GM19467 (cell line): ENCODE results near the gene SOCS1.

Experiments
- ATAC-seq: cut with Tn5 transposase; IDR thresholded peaks from one replicate; pipeline ENCODE4 v1.9.1; 2021; ENCODE audit warnings: mild to moderate bottlenecking, moderate library complexity; ENCODE audit not compliant: unreplicated experiment

Gene SOCS1

DNA sequence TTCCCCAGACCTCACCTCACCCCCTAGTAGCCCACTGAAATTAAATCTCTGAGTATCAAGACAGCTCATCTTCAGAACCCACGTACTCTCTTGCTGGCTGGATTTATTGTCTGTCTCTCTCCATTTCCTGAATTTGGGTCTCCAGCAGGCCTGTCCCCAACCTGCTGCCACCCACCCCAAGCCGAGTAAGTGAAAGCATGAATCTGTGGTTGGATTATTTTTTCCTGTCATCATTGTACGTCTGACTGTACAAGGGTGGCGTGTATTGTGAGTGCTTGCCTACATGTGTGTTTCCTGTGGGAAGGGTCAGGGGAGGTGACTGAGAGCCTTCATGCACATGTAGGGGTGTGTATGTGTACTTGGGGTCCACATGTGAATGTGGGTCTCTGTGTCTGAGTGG, 7.7 kb upstream of the SOCS1 start:
- no peak for ATAC-seq

DNA sequence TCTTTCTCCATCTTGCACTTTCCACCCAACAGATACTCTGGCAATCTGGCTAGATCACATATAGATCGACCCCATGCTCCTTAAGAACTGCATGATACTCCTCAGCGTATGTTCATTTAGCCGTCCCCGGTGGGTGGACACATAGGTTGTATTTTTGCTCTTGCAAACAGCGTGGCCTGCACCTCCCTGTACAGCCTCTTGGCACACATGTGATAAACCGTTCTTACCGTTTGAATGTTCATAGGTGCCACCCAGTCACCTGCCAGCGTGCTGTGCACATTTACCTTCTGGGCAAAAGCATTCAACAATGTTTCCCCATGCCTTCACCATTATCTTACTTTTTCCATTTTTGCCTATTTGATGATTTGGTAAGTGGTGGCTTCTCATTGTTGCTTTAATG, 6.9 kb upstream of the SOCS1 start:
- ATAC-seq, result no peak

DNA sequence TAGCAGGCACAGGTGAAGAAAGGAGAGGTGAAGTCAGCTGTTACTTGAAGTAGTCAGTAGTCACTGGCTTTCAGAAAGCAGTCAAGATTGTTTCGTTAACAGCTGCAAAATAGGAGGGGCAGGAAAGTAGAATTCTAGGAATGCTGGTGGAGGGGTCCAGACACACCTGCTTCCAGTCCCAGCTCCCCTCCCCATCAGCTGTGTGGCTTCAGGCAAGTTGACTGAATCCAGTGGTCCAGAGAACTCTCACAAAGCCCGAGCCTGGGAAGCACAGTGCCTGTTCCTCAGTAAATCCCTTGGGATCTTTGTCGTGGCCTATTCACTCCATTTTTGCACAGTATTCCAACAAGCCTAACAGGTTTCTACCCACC, 4.6 kb upstream of the SOCS1 start:
- no peak for ATAC-seq

DNA sequence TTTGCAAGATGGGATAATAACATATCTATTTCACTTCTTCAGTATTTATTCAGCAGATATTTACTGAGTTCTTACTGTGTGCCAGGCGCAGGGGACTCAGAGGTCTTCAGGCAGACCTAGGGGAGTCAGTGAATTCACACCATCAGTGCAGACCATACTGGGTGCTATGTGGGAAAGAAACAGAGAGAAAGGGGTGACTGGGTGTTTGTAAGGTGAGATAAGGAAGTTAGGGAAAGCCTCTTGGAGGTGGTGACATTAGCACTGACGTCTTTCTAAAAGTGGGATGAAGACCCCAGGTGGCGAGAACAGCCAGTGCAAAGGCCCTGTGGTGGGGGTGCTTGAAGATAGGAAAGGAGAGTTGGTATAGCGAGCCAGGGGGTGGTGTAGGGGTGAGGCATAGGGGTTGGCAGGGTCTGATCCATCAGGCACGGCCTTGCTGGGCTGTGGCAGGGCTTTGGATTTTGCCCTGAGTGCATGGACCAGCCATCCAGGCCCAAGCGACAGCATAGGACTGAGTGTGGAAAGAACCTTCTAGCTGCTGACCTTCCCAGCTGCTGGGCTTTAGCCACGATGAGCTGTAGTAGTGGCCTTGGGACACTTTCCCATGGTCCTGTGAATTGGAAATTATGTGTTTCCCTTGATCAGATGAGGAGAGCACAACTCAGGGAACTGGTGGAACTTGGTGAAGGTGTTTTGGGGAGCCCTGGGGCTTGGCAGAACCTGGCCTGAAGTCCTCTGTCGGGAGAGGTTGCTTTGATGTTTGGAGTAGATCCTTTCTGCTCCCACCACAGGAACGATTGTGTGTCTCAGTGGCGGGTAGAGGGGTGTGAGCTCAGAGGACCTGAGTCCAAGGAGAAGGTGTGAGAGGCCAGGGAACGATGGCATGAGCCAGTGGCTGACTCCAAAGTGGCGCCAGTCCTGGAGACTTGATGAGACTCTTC, 3.9 kb upstream of the SOCS1 start:
- ATAC-seq, result no peak

DNA sequence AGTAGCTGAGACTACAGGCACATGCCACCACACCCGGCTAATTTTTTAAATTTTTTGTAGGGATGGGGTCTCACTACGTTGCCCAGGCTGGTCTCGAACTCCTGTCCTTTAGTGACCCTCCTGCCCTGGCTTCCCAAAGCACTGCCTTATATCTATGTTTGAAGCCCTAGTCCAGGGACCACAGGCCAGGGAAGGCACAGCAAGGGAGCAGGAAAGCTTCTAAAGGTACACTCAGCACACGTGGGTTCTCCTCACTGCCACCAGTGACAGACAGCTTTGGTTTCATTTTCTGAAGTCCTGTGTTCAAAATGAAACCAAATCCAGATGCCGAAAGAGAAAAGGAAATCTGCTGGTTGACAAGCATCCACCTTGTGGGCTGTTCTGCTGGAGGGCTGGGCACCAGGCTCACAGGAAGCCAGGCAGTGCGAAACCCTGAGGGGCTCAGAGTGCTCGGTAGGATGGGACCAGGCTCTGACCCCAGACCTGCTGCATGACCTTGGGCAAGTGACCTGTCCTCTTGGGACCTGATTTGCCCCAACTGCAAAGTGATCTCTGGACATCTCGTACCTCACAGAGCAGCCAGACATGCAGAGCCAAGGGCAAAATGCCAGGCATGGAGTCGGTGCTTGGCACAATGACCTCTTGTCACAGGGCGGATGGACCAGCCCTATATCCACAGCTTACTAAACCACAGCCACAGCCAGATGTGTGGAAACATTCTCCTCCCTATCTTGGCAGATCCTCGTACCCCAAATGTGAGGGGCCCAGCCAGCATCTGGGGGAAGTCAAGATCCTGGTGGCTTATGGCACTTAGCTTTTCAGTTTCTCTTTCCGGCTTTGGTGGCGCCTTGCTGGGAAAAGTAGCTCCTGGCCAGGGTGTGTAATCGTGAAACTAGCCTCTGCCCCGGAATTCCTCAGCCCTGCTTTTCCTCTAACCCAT, 2.8 kb upstream of the SOCS1 start:
- ATAC-seq, result no peak

DNA sequence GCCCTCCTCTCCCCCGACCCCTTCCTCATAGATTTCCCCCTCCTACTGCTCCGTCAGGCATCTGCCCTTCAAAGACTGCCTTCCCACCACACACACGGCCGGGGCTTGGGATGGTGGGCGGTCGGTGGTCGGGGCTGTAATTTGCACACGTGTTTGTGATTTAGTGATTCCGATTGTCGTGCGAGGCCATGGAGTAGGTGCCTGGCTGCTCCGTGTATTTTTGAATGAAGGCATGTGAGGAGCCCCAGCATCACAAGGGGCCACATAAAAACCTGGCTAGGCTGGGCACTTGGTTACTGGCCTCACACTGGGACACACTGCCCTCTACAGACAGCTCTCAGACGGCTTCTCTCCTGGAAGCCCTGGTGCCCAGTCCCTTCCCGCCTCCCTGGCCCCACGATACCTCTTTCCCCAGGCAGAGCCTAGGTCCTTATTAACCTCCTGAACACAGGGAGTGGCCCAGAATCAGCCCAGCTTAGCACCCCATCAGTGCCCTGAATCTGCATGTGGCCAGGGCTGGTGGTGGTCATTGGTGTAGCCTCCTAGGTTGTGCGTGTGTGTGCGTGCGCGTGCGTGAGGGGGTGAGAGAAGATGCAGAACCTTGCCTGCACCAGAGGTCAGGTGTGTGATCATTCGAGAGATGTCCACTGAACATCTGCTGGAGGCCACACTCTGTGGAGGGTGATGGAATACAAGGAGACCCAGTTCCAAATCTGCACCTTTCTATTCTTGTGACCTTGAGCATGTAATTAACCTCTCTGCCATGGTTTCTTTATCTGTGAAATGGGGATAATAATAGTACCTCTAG, 1.3 kb upstream of the SOCS1 start:
- no peak for ATAC-seq

DNA sequence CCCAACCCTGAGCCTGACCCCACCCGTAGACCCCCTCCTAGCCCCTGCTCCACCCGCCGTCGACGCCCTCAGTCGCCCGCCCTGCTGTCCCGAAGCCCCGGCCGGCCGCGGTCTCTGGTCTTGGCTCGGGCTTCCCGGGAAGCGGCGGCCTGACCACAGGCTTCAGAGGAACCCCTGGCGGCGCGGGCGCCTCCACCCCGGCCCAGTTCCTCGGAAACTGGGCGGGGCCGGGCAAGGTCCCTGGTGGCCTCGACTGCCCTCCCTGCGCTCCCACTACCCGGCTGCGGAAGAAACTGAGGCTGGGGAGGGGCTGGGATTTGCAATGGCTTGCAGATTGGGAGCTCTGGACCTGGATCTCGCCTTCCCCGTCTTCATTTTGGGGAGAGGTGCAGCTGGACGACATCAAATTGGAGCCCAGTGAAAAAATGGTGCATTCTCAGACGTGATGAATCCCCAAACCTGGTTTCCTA, 692 bp upstream of the SOCS1 start:
- no peak for ATAC-seq

DNA sequence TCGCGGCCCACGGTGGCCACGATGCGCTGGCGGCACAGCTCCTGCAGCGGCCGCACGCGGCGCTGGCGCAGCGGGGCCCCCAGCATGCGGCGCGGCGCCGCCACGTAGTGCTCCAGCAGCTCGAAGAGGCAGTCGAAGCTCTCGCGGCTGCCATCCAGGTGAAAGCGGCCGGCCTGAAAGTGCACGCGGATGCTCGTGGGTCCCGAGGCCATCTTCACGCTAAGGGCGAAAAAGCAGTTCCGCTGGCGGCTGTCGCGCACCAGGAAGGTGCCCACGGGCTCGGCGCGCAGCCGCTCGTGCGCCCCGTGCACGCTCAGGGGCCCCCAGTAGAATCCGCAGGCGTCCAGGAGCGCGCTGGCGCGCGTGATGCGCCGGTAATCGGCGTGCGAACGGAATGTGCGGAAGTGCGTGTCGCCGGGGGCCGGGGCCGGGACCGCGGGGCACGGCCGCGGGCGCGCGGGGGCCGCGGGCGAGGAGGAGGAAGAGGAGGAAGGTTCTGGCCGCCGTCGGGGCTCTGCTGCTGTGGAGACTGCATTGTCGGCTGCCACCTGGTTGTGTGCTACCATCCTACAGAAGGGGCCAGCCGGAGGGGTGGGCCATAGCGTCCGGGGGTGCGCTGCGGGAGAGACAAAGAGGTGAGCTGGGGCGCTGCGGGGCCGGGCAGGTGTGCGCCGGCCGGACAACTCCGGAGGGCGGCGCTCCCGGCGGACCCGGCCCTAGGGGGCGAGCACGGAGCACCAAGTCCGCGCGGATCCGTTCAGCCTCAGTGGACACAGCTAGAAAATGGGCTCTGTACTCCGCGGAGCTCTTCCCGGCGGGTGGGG, 879 bp downstream of the SOCS1 start:
- ATAC-seq, result no peak

DNA sequence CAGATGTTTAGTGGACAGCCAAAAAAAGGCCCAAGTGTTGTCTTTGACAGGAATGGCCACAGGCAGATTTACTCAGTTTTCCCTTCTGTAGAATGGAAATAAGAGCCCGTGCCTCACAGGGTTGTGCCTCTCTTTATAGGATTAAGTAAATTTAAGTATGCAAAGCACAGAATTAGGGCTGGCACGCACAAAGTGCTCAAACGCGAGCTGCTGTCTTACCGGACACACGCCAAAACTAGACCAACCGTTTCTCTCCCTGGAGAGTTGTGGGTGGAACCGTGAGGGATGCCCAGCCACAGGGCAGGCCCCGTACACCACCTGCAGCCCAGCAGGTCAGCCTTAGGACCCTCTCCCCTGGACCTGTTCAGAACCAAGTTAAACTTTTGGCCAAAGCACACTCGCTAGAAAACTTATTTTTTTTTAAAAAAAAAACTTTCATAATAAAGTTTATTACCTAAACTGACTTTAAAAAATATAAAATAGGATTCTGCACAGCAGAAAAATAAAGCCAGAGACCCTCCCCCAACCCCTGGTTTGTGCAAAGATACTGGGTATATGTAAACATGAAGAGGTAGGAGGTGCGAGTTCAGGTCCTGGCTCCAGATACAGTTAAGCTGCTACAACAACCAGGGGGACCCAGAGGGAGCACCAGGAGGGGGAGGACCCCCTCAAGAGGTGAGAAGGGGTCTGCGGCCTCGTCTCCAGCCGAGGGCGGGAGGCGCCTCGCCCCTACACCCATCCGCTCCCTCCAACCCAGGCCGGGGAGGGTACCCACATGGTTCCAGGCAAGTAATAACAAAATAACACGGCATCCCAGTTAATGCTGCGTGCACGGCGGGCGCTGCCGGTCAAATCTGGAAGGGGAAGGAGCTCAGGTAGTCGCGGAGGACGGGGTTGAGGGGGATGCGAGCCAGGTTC, 1.8 kb downstream of the SOCS1 start:
- ATAC-seq, result no peak

DNA sequence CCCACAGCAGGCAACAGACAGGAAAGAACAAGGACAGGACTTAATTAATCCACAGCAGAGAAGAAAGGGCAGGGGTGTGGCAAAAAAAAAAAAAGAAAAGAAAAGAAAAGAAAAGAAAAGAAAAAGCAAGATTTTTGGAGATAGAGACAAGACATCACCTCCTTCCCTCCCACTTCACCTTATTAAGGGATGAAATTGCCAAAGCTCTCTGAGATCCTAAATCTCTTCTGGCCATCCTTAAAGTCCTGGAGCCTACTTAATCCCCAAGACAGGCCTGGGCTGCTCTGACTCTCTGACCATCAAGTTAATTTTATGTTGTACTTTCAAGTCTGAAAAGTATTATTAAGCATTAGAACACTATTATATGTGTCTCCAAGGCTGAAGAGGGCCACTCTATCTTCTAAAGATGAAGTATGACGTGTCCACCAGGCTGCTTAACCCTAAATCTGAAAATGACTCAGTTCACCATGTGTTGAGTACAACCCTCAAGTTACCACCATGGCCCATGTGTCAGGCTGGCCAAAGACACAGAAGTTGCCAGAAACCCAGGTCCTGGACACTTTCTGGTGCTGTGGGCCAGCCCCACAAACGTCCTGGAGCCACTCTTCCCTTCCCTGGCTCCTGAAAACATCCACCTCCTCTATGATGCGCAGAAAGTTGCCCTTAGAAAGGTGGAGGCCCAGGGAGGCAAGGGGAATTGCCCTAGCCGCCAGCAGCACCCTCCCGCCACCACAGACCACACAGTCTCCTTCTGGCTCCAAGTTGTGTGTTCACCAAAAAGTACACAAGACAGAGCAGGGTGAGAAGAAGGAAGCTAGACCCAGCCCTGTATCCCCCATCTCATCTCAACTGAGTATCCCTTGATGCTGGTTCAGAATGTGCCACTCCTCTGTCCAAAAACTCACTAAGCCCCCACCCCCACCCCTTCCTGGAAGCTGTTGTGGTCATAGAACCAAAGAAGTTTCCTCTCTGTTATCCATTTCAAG, 2.7 kb downstream of the SOCS1 start:
- ATAC-seq, result no peak

DNA sequence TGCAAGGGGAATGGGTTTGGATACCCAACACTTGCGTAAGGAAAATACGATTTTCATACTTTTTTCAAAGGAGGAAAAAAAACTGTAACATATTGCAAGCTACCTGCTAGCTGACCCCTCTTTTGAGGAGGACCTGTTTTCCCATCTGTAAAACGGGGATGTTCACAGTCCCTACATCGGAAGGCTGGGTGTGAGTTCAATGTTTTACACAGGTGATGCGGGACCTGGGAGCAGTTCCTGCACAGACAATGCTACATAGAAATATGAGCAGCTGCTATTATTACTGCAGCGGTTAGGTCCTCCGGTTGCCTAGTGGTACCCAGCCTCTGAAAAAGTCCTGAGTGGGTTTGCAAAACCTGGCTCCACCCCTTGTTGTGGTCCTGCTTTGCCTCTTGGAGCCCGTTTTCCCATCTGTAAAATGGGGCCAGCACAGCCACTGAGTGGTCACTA, 3.5 kb downstream of the SOCS1 start:
- ATAC-seq, result no peak

DNA sequence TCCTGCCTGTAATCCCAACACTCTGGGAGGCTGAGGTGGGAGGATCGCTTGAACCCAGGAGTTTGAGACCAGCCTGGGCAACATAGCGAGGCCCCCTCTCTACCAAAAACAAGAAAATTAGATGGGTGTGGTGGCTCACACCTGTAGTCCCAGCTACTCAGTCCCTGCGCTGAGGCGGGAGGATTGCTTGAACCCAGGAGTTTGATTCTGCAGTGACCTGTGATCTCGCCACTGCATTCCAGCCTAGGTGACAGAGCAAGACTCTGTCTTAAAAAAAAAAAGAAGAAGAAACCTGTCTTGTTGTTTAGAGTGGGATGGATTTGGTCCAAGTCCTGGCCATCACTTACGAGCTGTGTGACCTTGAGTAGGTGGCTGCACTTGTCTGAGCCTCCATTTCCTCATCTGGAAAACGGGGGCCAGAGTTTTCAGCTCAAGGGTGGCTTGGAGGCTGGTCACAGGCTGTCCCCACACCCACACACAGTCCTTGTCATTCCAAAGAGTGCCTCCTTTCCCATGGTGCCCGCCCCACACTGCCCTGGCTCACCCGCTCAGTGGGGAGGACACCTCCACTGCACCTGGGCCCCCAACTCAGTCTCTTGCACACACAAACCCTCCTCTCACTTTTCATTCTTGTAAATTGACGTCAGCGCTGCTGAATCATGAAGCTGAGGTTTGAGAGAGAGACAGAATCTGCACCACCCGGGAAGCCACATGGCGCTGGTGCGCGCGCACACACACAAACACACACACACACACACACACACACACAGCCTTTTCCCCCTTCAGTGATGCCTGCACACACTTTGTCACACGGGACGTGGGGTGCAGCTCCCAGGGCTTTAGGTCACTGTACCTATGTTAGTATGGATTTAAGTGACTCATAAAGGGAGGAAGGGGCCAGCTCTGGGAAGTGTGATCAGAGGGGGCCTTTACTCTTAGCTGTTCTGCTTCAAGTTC, 4.2 kb downstream of the SOCS1 start:
- no peak for ATAC-seq

DNA sequence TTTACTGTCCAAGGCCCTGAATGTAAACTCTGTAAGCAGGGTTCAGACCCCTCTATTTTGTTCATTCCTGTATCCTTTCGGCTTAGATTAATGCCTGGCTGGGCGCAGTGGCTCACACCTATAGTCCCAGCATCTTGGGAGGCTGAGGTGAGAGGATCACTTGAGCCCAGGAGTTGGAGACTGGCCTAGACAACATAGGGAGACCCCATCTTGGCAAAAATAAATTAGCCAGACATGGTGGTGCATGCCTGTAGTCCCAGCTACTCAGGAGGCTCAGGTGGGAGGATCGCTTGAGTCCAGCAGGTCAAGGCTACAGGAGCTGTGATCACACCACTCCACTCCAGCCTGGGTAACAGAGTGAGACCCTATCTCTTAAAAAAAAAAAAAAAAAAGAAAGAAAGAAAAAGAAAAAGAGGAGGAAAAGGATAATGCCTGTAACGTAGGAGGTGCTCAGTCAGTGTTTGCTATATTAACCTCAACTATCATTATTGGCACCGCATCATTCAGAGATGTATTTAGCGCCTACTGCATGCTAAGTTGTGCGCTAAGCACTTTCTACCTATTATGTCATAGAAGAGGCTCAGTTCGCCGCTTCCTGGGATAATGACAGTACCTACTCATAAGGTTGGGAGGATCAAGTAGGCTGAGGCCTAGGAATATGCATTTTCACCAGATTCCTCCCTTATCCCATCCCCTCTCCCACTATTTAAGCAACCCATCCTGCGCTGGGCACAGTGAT, 5.0 kb downstream of the SOCS1 start:
- no peak for ATAC-seq

DNA sequence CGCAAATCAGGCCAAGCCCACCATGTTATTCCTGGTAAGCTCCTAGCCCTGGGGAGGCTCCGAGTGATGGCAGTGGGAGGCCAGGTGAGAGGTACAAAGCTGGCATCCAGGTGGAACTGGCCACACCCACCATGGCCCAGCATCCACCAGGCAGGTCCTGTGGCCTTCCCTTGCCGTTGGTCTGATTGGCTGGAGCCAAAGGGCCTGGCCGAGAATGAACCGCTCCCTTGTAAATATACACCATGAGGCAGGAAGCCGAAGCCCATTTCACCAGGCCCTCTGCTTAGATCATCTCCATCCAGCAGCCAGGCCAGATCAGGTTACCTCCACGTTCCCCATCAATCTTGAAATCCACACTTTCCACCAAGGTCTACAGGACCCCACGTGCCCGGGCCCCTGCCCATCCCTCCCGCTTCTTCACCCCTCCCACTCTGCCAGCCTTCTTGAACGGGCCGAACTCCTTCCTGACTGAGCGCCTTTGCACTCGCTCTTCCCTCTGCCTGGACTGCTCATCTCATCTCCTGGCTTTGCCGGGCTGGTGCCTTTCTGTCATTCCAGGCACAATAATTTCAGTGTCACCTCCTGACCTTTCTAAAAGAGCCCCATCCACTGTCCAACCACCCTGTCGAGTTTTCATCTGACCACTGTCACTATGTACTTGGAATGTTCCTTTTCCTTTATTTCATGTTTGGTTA, 5.8 kb downstream of the SOCS1 start:
- ATAC-seq, result no peak
